ENCODE results near the gene PANK4. TPM values are rescaled to one million over a fixed set of nuclear protein-coding genes. Genes with fewer than 3 reads are reported as not detected.

Gene PANK4
- total and polyA plus RNA-seq, 2 of the 8 experiments (the other 6 are each of a cell fraction or from before 2014, with no cell fraction given) = 20.1 to 29.7 TPM

DNA sequence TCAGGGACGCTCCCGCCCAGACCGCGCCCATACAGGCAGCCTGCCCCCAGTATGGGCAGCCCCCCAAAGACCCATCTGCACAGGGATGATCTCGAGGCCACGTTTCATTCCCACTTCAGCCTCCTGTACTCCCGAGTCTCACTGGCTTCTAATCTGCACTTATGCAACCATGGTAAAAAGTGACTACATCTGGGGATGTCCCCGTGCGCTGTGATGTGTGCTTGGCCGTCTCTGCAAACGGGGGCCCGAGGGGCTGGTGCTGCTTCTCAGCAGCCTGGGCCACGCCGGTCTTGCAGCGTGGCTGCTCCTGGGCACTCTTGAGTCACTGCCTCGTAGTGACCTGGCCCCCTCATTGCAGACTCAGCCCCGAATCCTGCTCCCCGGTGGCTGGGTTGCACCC, 67.7 kb downstream of the PANK4 start:
- POLR2A ChIA-PET (ENCODE audit: partially characterized antibody) = no interaction called here
- Histone ChIP-seq H3K4me1 (replicated peaks in 1 of 4; ENCODE audit: control insufficient read depth in 3 of 4, insufficient read depth in 4 of 4, low read length in 3 of 4) (no peaks in the 10 kb centered on the region), H3K4ac (replicated peaks; ENCODE audit: insufficient read length, low read depth, low read length) (no peak overlapping the region), H3K23ac (ENCODE audit: insufficient read length) (no peak overlapping the region), H3K36me3 (ENCODE audit: control insufficient read depth in 2 of 4, insufficient read depth in 4 of 4, low read length in 3 of 4) (no peaks in the 10 kb centered on the region), H4K91ac (replicated peaks; ENCODE audit: insufficient read length, low read length) (no peak overlapping the region), H2BK120ac (replicated peaks; ENCODE audit: low read depth, low read length) (no peak overlapping the region), H3K14ac (ENCODE audit: insufficient read length) (no peak overlapping the region), H4K8ac (ENCODE audit: extremely low read depth, insufficient read depth, low read length) (no peak overlapping the region), H2AK5ac (ENCODE audit: low read depth, low read length) (no peak overlapping the region), H3K9me3 (ENCODE audit: insufficient read depth in 2 of 2, low read depth in 1 of 2, low read length in 1 of 2) (no peaks in the 10 kb centered on the region), H3K18ac (ENCODE audit: extremely low read depth, low read length) (no peak overlapping the region), H2BK20ac (ENCODE audit: low read length) (no peak overlapping the region), H2BK12ac (ENCODE audit: low read depth, low read length) (no peak overlapping the region), H3K27me3 (replicated peaks in 1 of 4; ENCODE audit: control insufficient read depth in 3 of 4, extremely low read depth in 1 of 4, insufficient read depth in 3 of 4, low read length in 3 of 4) (no peaks in the 10 kb centered on the region; a peak in 1 of 7 replicates), H4K20me1 (replicated peaks in 1 of 2; ENCODE audit: control insufficient read depth in 1 of 2, insufficient read depth in 2 of 2, low read length in 2 of 2) (no peaks in the 10 kb centered on the region), H3K4me2 (ENCODE audit: insufficient read depth in 1 of 2, low read depth in 2 of 2, low read length in 2 of 2) (no peak overlapping the region), H3K27ac (ENCODE audit: low read depth, low read length) (no peak overlapping the region), H3K4me3 (ENCODE audit: extremely low read depth in 1 of 4, insufficient read depth in 2 of 4, low read depth in 3 of 4, low read length in 4 of 4) (no peak overlapping the region), H3K56ac (replicated peaks; ENCODE audit: insufficient read length, low read depth, low read length) (no peak overlapping the region), H3K9ac (replicated peaks in 1 of 4; ENCODE audit: extremely low read depth in 1 of 4, low read depth in 3 of 4, low read length in 3 of 4) (no peak overlapping the region), H2BK5ac (ENCODE audit: low read depth, low read length) (no peak overlapping the region), H2AFZ (ENCODE audit: low read length) (no peak overlapping the region), H2BK15ac (ENCODE audit: low read length) (no peak overlapping the region), H3K23me2 (ENCODE audit: low read depth, low read length) (no peaks in the 10 kb centered on the region), H3K79me1 (ENCODE audit: low read depth, low read length) (no peaks in the 10 kb centered on the region), H4K5ac (ENCODE audit: insufficient read length, low read depth, low read length) (no peak overlapping the region), H3K79me2 (ENCODE audit: control insufficient read depth in 1 of 2, insufficient read depth in 2 of 2, low read length in 2 of 2) (no peaks in the 10 kb centered on the region)
- CTCF ChIA-PET (ENCODE audit: partially characterized antibody) = interaction anchor here (0.8 to 1.3 kb wide), 2 partner anchors 89 to 959 kb away, joined by 3 to 4 read pairs; no protein-coding TSS in a partner anchor
- 97% methylated on average over 10 of the region's 18 CpGs; no CpG with 5 or more reads in 1 of the 2 experiments for WGBS, 2 experiments (ENCODE audit: extremely low coverage in 1 of 2, insufficient coverage in 1 of 2, insufficient read length in 1 of 2, insufficient replicate concordance in 2 of 2, low coverage in 1 of 2, low lambda C conversion rate in 2 of 2, missing lambda C conversion rate in 1 of 2)
- DNase-seq (ENCODE audit: low read depth in 1 of 2, low spot score in 2 of 2) (no peak), FAIRE-seq (no peak)
- TF ChIP-seq POU5F1 (IDR thresholded peaks at IDR 0.05; ENCODE audit: low read depth, low read length) = no peak

Other genes with a start within 250 kb of the PANK4 start
- 9.1 and 10.5 TPM in 2 replicates for gene MORN1, start 135.0 kb downstream of the PANK4 start, total RNA-seq (2021; fragmentation: NEBNext Ultra II Directional; extraction: Animal tissue kit (Norgen Biotek cat#: 25700))
- gene MORN1, start 135.0 kb downstream of the PANK4 start, polyA plus RNA-seq (2011; rRNA removed) = 5.0 and 7.6 TPM in 2 replicates
- 92.0 and 102 TPM in 2 replicates for gene RER1, start 134.8 kb downstream of the PANK4 start, total RNA-seq (2021; fragmentation: NEBNext Ultra II Directional; extraction: Animal tissue kit (Norgen Biotek cat#: 25700))
- 120 and 134 TPM in 2 replicates for gene RER1, start 134.8 kb downstream of the PANK4 start, polyA plus RNA-seq (2011; rRNA removed)
- 24.3 and 24.7 TPM in 2 replicates for gene PEX10, start 114.0 kb downstream of the PANK4 start, total RNA-seq (2021; fragmentation: NEBNext Ultra II Directional; extraction: Animal tissue kit (Norgen Biotek cat#: 25700))
- 26.9 and 37.3 TPM in 2 replicates for gene PEX10, start 114.0 kb downstream of the PANK4 start, polyA plus RNA-seq (2011; rRNA removed)
- gene PLCH2, start 50.3 kb downstream of the PANK4 start, total RNA-seq (2021; fragmentation: NEBNext Ultra II Directional; extraction: Animal tissue kit (Norgen Biotek cat#: 25700)) = 0.19 TPM in 2 replicates
- gene PLCH2, start 50.3 kb downstream of the PANK4 start, polyA plus RNA-seq (2011; rRNA removed) = 0.14 TPM in 2 replicates
- gene HES5, start 3.7 kb upstream of the PANK4 start, total RNA-seq (2021; fragmentation: NEBNext Ultra II Directional; extraction: Animal tissue kit (Norgen Biotek cat#: 25700)) = 0.22 and 0.25 TPM in 2 replicates
- 0.08 TPM in 1 of 2 replicates, not detected in the other for gene HES5, start 3.7 kb upstream of the PANK4 start, polyA plus RNA-seq (2011; rRNA removed)
- gene TNFRSF14, start 29.8 kb upstream of the PANK4 start, total RNA-seq (2021; fragmentation: NEBNext Ultra II Directional; extraction: Animal tissue kit (Norgen Biotek cat#: 25700)) = 0.50 and 0.65 TPM in 2 replicates
- 0.13 and 0.36 TPM in 2 replicates for gene TNFRSF14, start 29.8 kb upstream of the PANK4 start, polyA plus RNA-seq (2011; rRNA removed)
- gene PRXL2B, start 60.2 kb upstream of the PANK4 start, total RNA-seq (2021; fragmentation: NEBNext Ultra II Directional; extraction: Animal tissue kit (Norgen Biotek cat#: 25700)) = 44.4 and 46.0 TPM in 2 replicates
- gene PRXL2B, start 60.2 kb upstream of the PANK4 start, polyA plus RNA-seq (2011; rRNA removed) = 35.3 and 54.6 TPM in 2 replicates
- gene MMEL1, start 106.4 kb upstream of the PANK4 start, total RNA-seq (2021; fragmentation: NEBNext Ultra II Directional; extraction: Animal tissue kit (Norgen Biotek cat#: 25700)) = 0.91 TPM in 1 of 2 replicates, not detected in the other
- 1.7 and 4.0 TPM in 2 replicates for gene MMEL1, start 106.4 kb upstream of the PANK4 start, polyA plus RNA-seq (2011; rRNA removed)

Data from H1 (cell line).